NOMO-1 (cell line): ENCODE results near the gene ACADL.
A peak's percentile ranks its signal among the peaks of the same experiment; 100 is the strongest.
"Not testable (repeated sequence)": the region's sequence is repeated elsewhere in the genome, so short reads cannot be mapped to it uniquely, and the experiment has no call there.

Source experiments
- DNase-seq, 2 experiments: peaks; one replicate each; lab custom pipeline; 2025; ENCODE audit not compliant: unreplicated experiment in 2 of 2; lab: John Stamatoyannopoulos, UW

Gene ACADL

DNA sequence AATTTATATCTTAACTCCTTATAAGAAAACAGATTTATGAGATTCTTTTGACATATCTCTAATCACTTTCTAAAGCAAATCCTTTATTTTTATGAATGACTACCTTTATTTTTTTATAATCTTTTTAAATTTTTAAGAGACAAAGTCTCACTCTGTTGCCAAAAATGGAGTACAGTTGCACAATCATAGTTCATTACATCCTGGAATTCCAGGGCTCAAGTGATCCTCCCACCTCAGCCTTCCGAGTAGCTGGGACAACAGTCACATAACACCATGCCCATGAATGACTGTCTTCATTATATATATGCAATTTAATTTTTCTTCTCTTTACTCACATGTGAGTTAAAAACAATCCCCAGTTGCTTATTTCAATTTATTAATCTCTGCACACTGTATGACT lies 21.7 kb downstream of the ACADL start:
- no peak for DNase-seq

DNA sequence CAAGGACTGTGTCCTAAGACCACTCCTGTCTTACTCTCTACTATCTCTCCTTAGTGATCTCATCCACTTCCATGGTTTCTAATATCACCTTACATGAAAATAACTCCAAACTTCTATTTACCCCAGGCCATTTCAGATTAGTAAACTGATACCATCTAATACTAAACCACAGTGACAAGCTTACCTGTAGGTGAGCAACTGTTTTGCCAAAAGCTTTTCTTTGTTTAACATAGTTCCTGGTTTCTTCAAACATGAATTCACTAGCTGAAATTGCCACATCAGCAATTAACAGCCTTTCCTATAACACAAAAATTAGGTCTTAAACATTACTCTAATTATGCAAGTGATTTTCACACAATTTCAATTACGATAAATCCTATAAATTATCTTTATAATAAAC lies 22.1 kb downstream of the ACADL start:
- DNase-seq, result no peak

DNA sequence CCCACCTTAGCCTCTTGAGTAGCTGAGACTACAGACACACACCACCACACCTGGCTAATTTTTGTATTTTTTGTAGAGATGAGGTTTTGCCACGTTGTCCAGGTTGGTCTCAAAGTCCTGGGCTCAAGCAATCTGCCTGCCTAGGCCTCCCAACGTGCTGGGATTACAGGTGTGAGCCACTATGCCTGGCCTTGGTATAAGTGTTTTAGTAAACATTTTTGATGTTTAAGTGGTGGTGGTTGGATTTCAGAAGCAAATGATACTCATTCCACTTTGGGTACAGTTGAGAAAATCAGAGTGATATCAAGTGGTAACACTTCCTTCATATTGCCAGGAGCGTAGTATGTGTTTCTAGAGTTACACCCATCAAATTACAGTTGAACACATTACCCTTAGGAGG lies 25.4 kb downstream of the ACADL start:
- no peak for DNase-seq

DNA sequence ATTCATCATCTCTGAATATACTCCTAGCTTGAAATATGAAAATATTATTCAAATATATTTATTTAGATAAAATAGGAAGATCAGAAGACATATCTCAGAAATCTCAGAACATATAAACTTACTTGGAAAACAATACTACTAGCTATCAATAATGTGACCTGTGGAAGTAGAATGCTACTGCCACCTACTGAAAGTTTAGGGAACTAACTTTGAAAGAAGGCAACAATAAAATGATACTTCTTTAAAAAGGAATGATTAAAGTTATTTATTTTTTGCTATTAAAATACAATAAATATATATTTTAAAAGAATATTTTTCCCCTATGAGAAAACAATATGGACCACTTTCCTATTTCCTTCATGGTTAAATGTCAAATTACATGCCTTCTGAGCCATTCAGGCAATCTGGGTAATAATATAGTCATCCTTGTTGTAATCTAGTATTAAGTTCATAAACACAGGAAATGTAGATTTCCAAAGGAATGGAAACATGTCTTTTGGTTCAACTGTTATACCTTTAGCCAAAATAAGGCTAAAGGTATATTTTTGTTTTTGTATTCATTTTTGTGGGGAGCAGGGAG lies 26.0 kb downstream of the ACADL start:
- peak in 1 of 2 experiments; percentile 49 for DNase-seq

DNA sequence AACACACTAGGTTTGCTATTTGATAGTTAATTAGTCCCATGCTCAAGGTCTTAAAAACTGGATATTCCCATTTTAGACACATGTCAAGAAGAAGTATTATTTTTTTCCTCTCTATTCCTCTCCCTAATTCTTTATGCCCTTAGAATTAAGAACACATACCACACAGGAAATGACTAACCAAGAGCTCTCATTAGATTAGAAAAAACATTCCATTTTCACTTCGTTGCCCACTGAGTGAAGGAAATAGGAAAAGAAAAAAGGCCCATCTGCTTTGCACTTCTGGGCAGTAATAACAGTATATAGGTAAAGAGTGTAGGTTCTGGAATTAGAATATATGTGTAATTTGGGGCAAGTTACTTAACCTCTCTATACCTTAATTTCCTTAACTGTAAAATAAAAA lies 26.9 kb downstream of the ACADL start:
- no peak for DNase-seq

DNA sequence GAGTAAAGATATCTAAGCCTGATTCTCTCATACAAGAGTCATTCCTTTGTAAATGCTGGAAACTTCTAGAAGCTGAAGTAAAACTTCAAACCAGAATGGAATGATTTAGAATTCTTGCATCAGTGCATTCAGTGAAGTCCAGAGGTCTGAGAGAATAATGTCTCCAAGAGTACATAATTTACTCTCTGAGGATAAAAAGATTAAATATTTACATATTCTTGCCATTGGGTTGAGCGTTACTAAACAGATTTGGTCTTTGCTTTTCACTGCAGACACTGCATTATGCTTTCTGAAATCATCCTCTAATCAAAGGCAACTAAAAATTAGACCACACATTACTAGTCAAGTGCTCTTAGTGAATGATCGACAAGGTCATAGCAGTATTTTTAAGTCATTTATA lies 27.5 kb downstream of the ACADL start:
- DNase-seq, result no peak

DNA sequence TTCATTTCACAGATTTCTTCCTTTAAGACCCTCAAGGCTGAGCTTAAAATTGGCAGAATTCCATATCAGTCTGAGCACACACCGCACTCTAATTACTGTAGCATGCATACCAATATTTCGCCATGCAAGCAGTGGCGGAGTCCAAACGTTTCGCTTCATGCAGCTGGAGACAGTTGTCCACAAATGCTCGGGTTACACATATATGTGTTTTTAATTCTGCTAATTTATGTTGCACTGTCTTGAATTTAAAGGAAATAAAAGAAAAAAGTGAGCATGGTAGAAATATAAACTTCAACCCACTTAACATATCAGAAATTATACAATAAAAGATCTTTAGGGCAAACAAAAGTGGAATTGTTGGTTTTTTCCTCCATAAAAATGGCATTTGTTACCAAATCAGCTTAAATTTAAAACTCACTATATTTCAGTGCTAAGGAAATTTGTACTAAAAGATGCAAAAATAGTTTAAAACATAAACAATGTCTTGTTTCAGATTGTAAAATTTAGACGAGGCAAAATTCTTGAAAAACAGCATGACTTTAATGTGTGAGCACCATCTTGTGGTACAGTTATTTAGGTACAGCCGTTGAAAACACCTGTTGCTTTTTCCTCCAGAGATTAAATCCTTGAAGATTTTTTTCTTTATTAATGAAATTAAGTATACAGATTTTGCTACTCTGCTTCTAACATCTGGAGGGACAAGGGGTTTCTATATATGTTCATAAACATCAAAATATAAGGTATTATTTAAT lies 30.0 kb downstream of the ACADL start:
- DNase-seq, result peak; percentile 37 to 62

DNA sequence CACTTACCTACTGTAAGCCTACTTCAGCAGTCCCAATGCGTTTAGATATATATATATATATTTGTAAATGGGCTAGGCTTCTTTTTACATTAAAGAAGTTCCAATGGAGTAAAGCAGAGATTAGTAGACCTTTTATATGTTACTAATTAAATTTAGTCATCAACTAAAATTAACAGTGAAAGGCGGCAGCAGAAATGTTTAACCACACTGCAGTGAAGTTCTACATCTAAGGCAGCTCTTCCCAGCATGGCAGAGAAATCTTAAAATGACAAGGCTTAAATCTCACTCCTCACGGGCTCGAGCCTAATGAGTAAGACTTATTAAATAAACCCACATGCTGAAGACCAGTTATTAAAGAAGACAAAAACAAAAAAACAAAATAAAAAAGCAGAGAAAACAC lies 34.9 kb downstream of the ACADL start:
- DNase-seq, result no peak

DNA sequence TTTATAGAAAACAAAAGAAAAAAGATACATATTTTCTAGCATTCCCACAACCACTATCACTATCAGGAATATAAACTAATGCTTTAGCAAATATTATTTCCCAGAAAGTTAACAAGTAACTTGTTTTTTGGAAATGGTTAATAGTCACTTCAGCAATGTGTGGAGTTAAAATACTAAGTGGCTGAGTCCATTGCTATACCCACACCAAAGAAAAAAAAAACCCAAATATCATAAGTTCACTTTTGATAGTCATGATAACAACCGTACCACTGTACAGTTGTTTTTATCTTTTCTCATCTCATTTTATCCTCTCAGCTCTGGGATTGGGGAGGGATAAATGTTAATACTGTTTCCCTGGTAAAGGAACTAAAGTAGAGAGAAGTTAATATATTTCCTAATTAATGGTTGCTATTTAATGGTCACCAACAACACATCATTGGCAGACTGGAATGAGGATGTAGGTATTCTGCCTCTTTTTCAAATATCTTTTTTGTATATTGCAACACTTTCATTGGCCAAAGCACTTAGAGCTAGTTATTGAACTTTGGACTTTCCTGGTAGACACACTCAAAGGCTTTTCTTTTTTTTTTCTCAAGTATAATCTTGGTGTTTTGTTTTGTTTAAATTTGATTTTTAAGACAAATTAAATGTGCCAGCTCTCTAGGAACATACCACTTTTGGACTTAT lies 35.7 kb downstream of the ACADL start:
- peak; percentile 38 to 74 for DNase-seq

DNA sequence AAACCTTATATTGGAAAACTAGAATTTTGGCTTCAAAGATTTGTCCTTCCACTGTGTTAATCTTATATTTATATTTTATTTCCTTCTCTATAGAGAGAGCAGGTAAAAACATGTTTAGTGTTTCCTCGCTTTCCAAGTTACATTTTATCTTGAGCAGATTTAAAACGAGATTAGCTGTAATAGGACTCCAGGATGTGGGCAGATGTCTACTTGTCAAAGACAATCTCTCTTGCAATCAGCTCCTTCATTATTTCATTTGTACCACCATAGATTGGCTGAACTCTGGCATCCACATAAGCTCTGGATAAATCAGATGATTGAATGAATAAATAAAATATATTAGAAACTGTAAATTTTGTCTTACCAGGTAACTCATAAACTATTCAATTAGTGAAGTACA lies 36.5 kb downstream of the ACADL start:
- no peak for DNase-seq

DNA sequence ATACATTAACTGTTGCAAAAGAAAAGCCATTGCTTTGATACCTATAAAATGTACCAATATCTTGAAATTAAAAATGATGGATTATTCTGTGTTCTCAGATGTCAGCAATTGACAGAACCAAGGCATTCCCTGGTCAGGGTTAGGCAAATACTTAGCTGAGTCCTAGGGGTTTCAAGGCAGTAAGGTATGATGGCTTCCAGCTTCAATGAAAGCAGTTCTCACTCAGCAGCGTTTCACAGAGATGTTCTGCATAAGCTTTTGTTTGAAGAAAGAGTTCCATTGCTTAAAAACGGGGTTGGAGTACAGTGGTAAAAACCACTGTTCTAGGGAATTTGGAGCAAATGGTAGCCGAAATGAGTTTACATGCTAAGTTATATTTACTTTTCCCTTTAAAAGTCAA lies 37.1 kb downstream of the ACADL start:
- DNase-seq, result no peak

DNA sequence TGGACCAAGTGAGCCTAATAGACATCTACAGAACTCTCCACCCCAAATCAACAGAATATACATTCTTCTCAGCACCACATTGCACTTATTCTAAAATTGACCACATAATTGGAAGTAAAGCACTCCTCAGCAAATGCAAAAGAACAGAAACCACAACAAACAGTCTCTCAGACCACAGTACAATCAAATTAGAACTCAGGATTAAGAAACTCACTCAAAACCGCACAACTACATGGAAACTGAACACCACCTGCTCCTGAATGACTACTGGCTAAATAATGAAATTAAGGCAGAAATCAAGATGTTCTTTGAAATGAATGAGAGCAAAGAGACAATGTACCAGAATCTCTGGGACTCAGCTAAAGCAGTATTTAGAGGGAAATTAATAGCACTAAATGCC lies 41.3 kb downstream of the ACADL start:
- DNase-seq, result not testable (repeated sequence)

DNA sequence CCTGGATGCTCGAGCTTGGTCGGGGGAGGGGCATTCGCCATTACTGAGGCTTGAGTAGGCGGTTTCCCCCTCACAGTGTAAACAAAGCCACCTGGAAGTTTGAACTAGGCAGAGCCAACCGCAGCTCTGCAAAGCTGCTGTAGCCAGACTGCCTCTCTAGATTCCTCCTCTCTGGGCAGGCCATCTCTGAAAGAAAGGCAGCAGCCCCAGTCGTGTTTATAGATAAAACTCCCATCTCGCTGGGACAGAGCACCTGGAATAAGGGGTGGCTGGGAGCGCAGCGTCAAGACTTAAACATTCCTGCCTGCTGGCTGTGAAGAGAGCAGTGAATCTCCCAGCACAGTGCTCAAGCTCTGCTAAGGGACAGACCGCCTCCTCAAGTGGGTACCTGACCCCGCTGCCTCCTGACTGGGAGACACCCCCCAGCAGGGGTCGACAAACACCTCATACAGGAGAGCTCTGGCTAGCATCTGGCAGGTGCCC lies 43.6 kb downstream of the ACADL start:
- DNase-seq, result not testable (repeated sequence)

DNA sequence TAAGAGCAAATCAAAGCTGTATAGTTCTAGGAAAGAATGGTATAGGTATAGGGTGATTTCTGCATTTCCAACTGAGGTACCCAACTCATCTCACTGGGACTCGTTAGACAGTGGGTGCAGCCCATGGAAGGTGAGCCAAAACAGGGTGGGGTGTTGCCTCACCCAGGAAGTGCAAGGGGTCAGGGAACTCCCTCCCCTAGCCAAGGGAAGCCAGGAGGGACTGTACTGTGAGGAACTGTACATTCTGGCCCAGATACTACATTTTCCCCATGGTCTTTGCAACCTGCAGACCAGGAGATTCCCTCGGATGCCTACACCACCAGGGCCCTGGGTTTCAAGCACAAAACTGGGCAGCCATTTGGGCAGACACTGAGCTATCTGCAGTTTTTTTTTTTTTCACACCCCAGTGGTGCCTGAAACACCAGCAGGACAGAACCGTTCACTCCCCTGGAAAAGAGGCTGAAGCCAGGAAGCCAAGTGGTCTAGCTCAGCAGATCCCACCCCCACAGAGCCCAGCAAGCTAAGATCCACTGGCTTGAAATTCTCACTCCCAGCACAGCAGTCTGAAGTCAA lies 44.1 kb downstream of the ACADL start:
- DNase-seq, result not testable (repeated sequence)

DNA sequence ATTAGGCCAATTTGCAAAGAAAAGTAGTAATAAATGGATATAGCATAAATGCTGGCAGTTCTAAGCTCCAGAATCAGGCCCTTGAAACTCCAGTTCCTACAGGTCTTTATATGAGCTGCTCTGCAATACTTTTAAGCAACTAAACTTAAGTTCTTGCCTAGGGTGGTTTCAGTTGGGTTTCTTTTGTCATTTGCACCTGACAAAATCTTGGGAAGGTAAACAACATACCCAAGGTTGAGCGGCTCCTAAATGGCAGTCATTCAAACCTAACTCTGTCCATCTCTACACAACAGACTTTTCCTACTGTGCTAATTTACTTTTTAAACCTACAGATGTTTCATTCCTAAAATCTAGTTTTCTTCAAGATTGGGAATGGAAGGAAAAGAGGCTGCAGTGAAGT lies 44.8 kb downstream of the ACADL start:
- no peak for DNase-seq

DNA sequence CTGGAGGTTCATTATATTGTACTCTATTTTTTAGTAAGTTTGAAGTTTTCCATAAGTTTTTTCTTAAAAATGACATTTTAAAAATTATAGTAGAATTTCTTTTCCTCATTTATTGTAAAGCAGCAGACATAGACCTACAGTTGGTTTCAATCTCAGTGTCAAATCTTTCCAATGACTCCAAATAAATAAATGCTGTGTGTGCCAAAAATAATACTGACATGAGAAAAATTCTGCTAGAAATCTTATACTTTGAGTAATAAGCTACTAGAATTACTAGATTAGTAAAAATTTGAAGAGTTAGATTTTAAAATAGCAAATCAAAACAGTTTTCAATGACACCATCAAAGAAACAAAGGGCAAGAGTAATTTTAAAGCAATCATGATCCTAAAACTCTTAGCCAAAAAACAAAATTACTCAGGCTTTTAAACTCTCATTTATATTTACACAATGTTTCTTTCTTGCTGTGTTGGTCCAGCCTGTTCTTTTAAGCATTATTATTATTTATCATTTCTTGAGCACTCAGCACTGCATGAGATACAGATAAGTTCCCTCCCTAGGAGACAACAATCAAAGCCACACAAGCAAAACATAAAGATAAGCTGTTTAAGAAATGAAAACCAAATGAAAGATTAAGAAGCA lies 45.8 kb downstream of the ACADL start:
- DNase-seq, result no peak

DNA sequence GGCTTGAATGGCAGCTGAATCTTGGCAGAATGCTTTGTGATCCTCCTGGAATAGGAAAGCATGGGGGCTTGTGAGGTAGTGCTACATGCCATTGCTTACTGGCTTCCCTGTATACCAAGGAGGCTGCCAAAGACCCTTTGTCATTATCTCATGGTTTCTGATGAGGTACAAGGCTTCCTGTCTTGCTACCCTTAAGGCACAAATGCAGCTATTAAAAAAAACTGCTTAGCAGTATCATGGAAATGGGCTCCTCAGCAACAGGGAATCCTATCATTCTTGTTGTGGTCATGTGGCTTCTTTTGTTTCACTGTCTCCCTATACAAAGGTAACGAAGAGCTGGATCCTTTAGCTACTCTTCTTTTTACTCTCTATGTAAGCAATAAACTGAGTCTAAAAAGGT lies 47.5 kb downstream of the ACADL start:
- DNase-seq, result no peak

DNA sequence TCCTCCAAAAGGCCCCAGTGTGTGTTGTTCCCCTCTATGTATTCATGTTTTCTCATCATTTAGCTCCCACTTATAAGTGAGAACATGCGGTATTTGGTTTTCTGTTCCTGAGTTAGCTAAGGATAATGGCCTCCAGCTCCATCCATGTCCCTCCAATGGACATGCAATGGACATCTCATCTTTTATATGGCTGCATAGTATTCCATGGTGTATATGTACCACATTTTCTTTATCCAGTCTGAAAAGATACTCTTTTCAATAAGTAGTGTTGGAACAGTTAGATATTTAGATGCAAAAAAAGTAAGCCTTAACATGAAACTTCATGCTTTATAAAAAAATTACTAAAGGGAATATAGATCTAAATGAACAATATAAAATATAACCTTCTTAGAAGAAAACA lies 48.1 kb downstream of the ACADL start:
- DNase-seq, result not testable (repeated sequence)

DNA sequence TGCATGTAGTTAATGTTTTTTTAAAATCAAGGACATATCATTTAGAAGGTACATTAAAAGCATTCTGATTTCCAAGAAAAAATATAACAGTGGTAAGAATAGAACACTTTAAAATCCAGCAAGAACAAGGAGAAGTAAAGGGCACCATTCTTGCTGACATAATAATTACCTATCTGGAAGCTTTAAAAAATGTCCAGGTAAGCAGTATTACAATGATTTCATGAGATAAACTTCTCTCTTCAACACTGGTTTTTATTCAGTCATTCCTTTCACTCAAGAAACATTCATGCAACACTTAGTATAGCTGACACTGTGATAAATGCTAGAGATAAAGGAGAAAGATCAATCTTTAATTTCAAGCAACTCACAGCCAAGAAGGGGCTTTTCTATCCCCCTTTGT lies 51.2 kb downstream of the ACADL start:
- DNase-seq, result no peak

DNA sequence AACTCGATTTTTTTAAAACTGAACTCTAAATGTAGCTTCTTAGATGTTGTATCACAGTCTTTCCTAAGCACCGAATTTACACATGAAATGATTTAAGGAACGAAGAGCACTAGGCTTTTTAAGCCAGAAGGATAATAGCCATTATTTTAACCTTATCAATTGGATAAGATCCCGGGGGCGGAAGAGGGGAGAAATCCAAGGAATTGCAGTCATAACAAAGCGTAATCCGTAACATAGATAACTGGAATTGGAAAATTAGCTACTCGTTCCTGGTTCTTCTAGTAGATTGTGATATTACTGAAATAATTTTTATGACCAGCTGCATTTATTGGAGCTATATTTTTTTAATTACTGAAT lies 53.0 kb downstream of the ACADL start:
- DNase-seq, result peak in 1 of 2 experiments; percentile 50
